OCI-LY3 (cell line): Measurements from ENCODE around the gene SRRM5.

Experiments used
- CTCF ChIP-seq: fragments of 200-600, 300-600 bp; sonication (generic); IDR thresholded peaks from 2 replicates; pipeline ENCODE4 v1.5.1; 2014; ENCODE audit warnings: antibody characterized with exemption, low read length, low read depth
- EZH2phosphoT487 ChIP-seq: fragments of 200-600 bp; shearing (Covaris generic); IDR thresholded peaks from 2 replicates; pipeline ENCODE4 v1.6.1; 2018; ENCODE audit warnings: antibody characterized with exemption, mixed run types, low read depth

- no peak for TF ChIP-seq CTCF
- no peak for TF ChIP-seq EZH2phosphoT487
Measured at GRCh38 chr19:43633520-43633919, 21.6 kb downstream of the SRRM5 start.
